CD4-positive, alpha-beta T cell (primary cell): ENCODE data around the gene SMKR1. TPM values are rescaled to one million over a fixed set of nuclear protein-coding genes. Genes with fewer than 3 reads are reported as not detected.
"Not testable (repeated sequence)": the region's sequence is repeated elsewhere in the genome, so short reads cannot be mapped to it uniquely, and the experiment has no call there.

Experiments used
- ATAC-seq: fragments of 200-7000 bp; cut with Tn5 transposase; one replicate; pipeline ENCODE4 v1.10.0; 2022; ENCODE audit warnings: mild to moderate bottlenecking; ENCODE audit not compliant: poor library complexity
- CTCF ChIA-PET: fragments of 350-600 bp; sonication (Branson Sonifier 250); formaldehyde crosslinking; loops from one replicate; lab custom pipeline; 2021; ENCODE audit warnings: antibody characterized with exemption, inconsistent platforms; lab: Charles Lee
- POLR2A ChIA-PET: fragments of 350-600 bp; sonication (Branson Sonifier 250); formaldehyde crosslinking; loops from one replicate; lab custom pipeline; 2021; ENCODE audit warnings: antibody characterized with exemption, inconsistent platforms; lab: Charles Lee
- DNase-seq, 14 experiments: peaks; one replicate each; pipeline ENCODE4 v3.0.0-alpha.2; 2013 to 2020; ENCODE audit warnings: mixed read lengths in 2 of 14
- H3K27ac ChIP-seq, 2 donors: one replicate each; pipeline versions ENCODE4 v1.5.1 to v1.7.0; 2013; ENCODE audit warnings: low read length in 2 of 2, low read depth in 1 of 2, mild to moderate bottlenecking in 1 of 2
- H3K27me3 ChIP-seq, 2 experiments: 1 replicate in 1 of 2; 2 replicates in 1 of 2; pipeline versions ENCODE4 v1.6.1 to v1.7.0; 2013; ENCODE audit warnings: low read length in 2 of 2, control low read depth in 1 of 2, mild to moderate bottlenecking in 1 of 2, moderate library complexity in 1 of 2; ENCODE audit not compliant: insufficient read depth in 2 of 2, control insufficient read depth in 1 of 2
- H3K36me3 ChIP-seq: one replicate; pipeline ENCODE4 v1.6.1; 2013; ENCODE audit warnings: low read length, control low read depth; ENCODE audit not compliant: insufficient read depth
- H3K4me1 ChIP-seq: one replicate; pipeline ENCODE4 v1.6.1; 2013; ENCODE audit warnings: low read length, control low read depth; ENCODE audit not compliant: insufficient read depth
- H3K4me3 ChIP-seq: one replicate; pipeline ENCODE4 v1.5.1; 2013; ENCODE audit warnings: mild to moderate bottlenecking, low read length, moderate library complexity
- H3K9me3 ChIP-seq, 2 experiments: 1 replicate in 1 of 2; 2 replicates in 1 of 2; pipeline versions ENCODE4 v1.6.1 to v1.7.0; 2013; ENCODE audit warnings: low read length in 2 of 2, mild to moderate bottlenecking in 2 of 2, control low read depth in 1 of 2, moderate library complexity in 1 of 2; ENCODE audit not compliant: control insufficient read depth in 1 of 2, insufficient read depth in 1 of 2
- H3K27ac Mint-ChIP-seq: one replicate; pipeline ENCODE4 v1.8.0; 2020; ENCODE audit warnings: mixed read lengths
- H3K27me3 Mint-ChIP-seq: one replicate; pipeline ENCODE4 v1.8.0; 2021; ENCODE audit warnings: mixed read lengths
- H3K36me3 Mint-ChIP-seq: one replicate; pipeline ENCODE4 v1.8.0; 2021; ENCODE audit warnings: low read depth, mixed read lengths
- H3K4me1 Mint-ChIP-seq: one replicate; pipeline ENCODE4 v1.8.0; 2021; ENCODE audit warnings: low read depth, mixed read lengths
- H3K4me3 Mint-ChIP-seq: one replicate; pipeline ENCODE4 v1.8.0; 2020; ENCODE audit warnings: mild to moderate bottlenecking, mixed read lengths
- H3K9me3 Mint-ChIP-seq: one replicate; pipeline ENCODE4 v1.8.0; 2020; ENCODE audit warnings: mixed read lengths
- CTCF ChIP-seq: fragments of 200-600 bp; IDR thresholded peaks from one replicate; pipeline ENCODE4 v1.8.0; 2022; ENCODE audit warnings: antibody characterized with exemption, mild to moderate bottlenecking
- intact Hi-C, 2 experiments: fragments of 100-400 bp; cut with DNase I in 1 of 2; cut with micrococcal nuclease in 1 of 2; formaldehyde crosslinking; loops; one replicate each; pipeline versions ENCODE4 v1.15.1 to v1.9.0; 2023 to 2025; cut with DNase I, micrococcal nuclease
- total RNA-seq, 174 experiments: library from RNA in 2 of 174; stranded (reverse) in 2 of 174; gene quantifications; one replicate each; pipeline ENCODE4 v1.2.3 and lab custom pipeline; 2021 to 2026

Gene SMKR1
- total RNA-seq, 2 experiments from 2014 or later = 0.22 to 0.49 TPM

- H3K27ac Mint-ChIP-seq = no peak overlapping the region
- intact Hi-C loops = loop anchor here in 1 of 2 experiments (2.0 to 5.0 kb wide), 2 partner anchors 128 to 308 kb away; no protein-coding TSS in a partner anchor
- no peaks in the 10 kb centered on the region for H3K36me3 ChIP-seq
- no peaks in the 10 kb centered on the region for H3K9me3 ChIP-seq
- DNase-seq = no peak
- no peaks in the 10 kb centered on the region for H3K9me3 Mint-ChIP-seq
- H3K27me3 Mint-ChIP-seq = no peaks in the 10 kb centered on the region
- H3K27me3 ChIP-seq = no peaks in the 10 kb centered on the region
- TF ChIP-seq CTCF = no peak
- no peak overlapping the region for H3K4me3 Mint-ChIP-seq
- H3K4me1 Mint-ChIP-seq = no peaks in the 10 kb centered on the region
- no peaks in the 10 kb centered on the region for H3K4me1 ChIP-seq
- ChIA-PET CTCF (interaction anchor here (2.0 to 2.4 kb wide), 2 partner anchors 103 kb away, joined by 12 to 13 read pairs; no protein-coding TSS in a partner anchor), POLR2A (no interaction called here)
- no peak for ATAC-seq
- H3K36me3 Mint-ChIP-seq = no peaks in the 10 kb centered on the region
- no peak overlapping the region for H3K4me3 ChIP-seq
- H3K27ac ChIP-seq = no peak overlapping the region
Measured at GRCh38 chr7:129470411-129470810, 31.9 kb upstream of the SMKR1 start.

GRCh38 chr7:129471402-129471827, 30.9 kb upstream of the SMKR1 start:
- no peaks in the 10 kb centered on the region for H3K4me1 Mint-ChIP-seq
- ATAC-seq = no peak
- no peaks in the 10 kb centered on the region for H3K27me3 Mint-ChIP-seq
- no peaks in the 10 kb centered on the region for H3K9me3 Mint-ChIP-seq
- H3K4me3 Mint-ChIP-seq = no peak overlapping the region
- no peak for TF ChIP-seq CTCF
- H3K27ac ChIP-seq = no peak overlapping the region
- intact Hi-C loops = loop anchor here in 1 of 2 experiments (2.0 to 5.0 kb wide), 2 partner anchors 129 to 309 kb away; no protein-coding TSS in a partner anchor
- no peaks in the 10 kb centered on the region for H3K4me1 ChIP-seq
- ChIA-PET CTCF (interaction anchor here (1.6 to 2.0 kb wide), 2 partner anchors 104 to 253 kb away, joined by 6 to 12 read pairs; no protein-coding TSS in a partner anchor), POLR2A (interaction anchor here (1.0 to 1.3 kb wide), 2 partner anchors 37 to 104 kb away, joined by 3 read pairs; partner anchors contain the start of gene STRIP2)
- no peak for DNase-seq
- no peaks in the 10 kb centered on the region for H3K27me3 ChIP-seq
- no peak overlapping the region for H3K27ac Mint-ChIP-seq
- no peaks in the 10 kb centered on the region for H3K36me3 ChIP-seq
- H3K36me3 Mint-ChIP-seq = no peaks in the 10 kb centered on the region
- H3K9me3 ChIP-seq = no peaks in the 10 kb centered on the region
- no peak overlapping the region for H3K4me3 ChIP-seq

GRCh38 chr7:129475931-129476330, 26.4 kb upstream of the SMKR1 start:
- H3K27ac ChIP-seq, intact Hi-C loops, H3K36me3 Mint-ChIP-seq, H3K9me3 Mint-ChIP-seq, H3K9me3 ChIP-seq, H3K4me3 Mint-ChIP-seq, CTCF ChIA-PET, H3K27me3 Mint-ChIP-seq, H3K4me1 Mint-ChIP-seq, H3K27me3 ChIP-seq, H3K27ac Mint-ChIP-seq, H3K4me3 ChIP-seq, H3K4me1 ChIP-seq, ATAC-seq, DNase-seq, H3K36me3 ChIP-seq, POLR2A ChIA-PET: not testable (repeated sequence)

- DNase-seq, H3K27ac Mint-ChIP-seq, H3K36me3 Mint-ChIP-seq, H3K27me3 Mint-ChIP-seq, H3K27ac ChIP-seq, H3K36me3 ChIP-seq, CTCF ChIA-PET, ATAC-seq, H3K27me3 ChIP-seq, H3K4me3 Mint-ChIP-seq, H3K4me3 ChIP-seq, H3K9me3 ChIP-seq, H3K9me3 Mint-ChIP-seq, POLR2A ChIA-PET, H3K4me1 ChIP-seq, H3K4me1 Mint-ChIP-seq, intact Hi-C loops: not testable (repeated sequence)
Measured at GRCh38 chr7:129476398-129476797, 25.9 kb upstream of the SMKR1 start.
